ENCODE measurements around the gene TTLL9.

GRCh38 chr20:31822421-31823330, 47.8 kb upstream of the TTLL9 start:
- TF ChIP-seq POLR2A (IDR thresholded peaks at IDR 0.05), result no peak
- peak; percentile 95 to 98 (median 97) for TF ChIP-seq CTCF (IDR thresholded peaks at IDR 0.05)
- TF ChIP-seq POLR2AphosphoS5 (IDR thresholded peaks at IDR 0.05), result peak in 1 of 4 donors; percentile 38
- no peak for TF ChIP-seq EP300 (IDR thresholded peaks at IDR 0.05)
